ENCODE data around the gene UGGT1. TPM values are rescaled to one million over a fixed set of nuclear protein-coding genes. Genes with fewer than 3 reads are reported as not detected.

The UGGT1 gene
- total RNA-seq, 1 experiment from 2014 or later: 80.3 TPM

- no peaks in the 10 kb centered on the region for H3K9me3 Mint-ChIP-seq (ENCODE audit: unreplicated experiment)
- DNase-seq (ENCODE audit: unreplicated experiment): no peak
- CTCF ChIA-PET: no interaction called here
- no peak overlapping the region for H3K4me3 Mint-ChIP-seq (ENCODE audit: unreplicated experiment)
- H3K27me3 Mint-ChIP-seq (ENCODE audit: insufficient read depth, unreplicated experiment): no peaks in the 10 kb centered on the region
- POLR2A ChIA-PET: interaction anchor here (0.6 to 1.7 kb wide), 2 partner anchors 9 to 12 kb away, joined by 3 to 6 read pairs; no protein-coding TSS in a partner anchor
- H3K27ac Mint-ChIP-seq (ENCODE audit: low read depth, unreplicated experiment): no peak overlapping the region
- H3K4me1 Mint-ChIP-seq (ENCODE audit: insufficient read depth, unreplicated experiment): no peaks in the 10 kb centered on the region
- no TSS peak for BruUV-seq (replicated peaks)
- no peak for TF ChIP-seq CTCF (IDR thresholded peaks at IDR 0.05; ENCODE audit: unreplicated experiment)
- peaks cover 92% of the 10 kb centered on the region for H3K36me3 Mint-ChIP-seq (ENCODE audit: insufficient read depth, unreplicated experiment)
- intact Hi-C loops (cut with micrococcal nuclease): no loop called here
Observed at GRCh38 chr2:128134573-128134972, 43.6 kb downstream of the UGGT1 start.

- Mint-ChIP-seq H3K36me3 (ENCODE audit: insufficient read depth, unreplicated experiment) (peaks cover 88% of the 10 kb centered on the region), H3K4me3 (ENCODE audit: unreplicated experiment) (no peak overlapping the region), H3K4me1 (ENCODE audit: insufficient read depth, unreplicated experiment) (no peaks in the 10 kb centered on the region), H3K9me3 (ENCODE audit: unreplicated experiment) (no peaks in the 10 kb centered on the region), H3K27ac (ENCODE audit: low read depth, unreplicated experiment) (no peak overlapping the region), H3K27me3 (ENCODE audit: insufficient read depth, unreplicated experiment) (no peaks in the 10 kb centered on the region)
- TF ChIP-seq CTCF (IDR thresholded peaks at IDR 0.05; ENCODE audit: unreplicated experiment): no peak
- intact Hi-C loops (cut with micrococcal nuclease): no loop called here
- ChIA-PET CTCF (no interaction called here), POLR2A (interaction anchor here (0.6 kb wide), 1 partner anchor 58 kb away, joined by 3 read pairs; no protein-coding TSS in a partner anchor)
- no peak for DNase-seq (ENCODE audit: unreplicated experiment)
- BruUV-seq (replicated peaks): no TSS peak
Observed at GRCh38 chr2:128137094-128137616, 46.2 kb downstream of the UGGT1 start.

- Mint-ChIP-seq H3K36me3 (ENCODE audit: insufficient read depth, unreplicated experiment) (peaks cover 81% of the 10 kb centered on the region), H3K27ac (ENCODE audit: low read depth, unreplicated experiment) (no peak overlapping the region), H3K4me1 (ENCODE audit: insufficient read depth, unreplicated experiment) (no peaks in the 10 kb centered on the region), H3K27me3 (ENCODE audit: insufficient read depth, unreplicated experiment) (no peaks in the 10 kb centered on the region), H3K4me3 (ENCODE audit: unreplicated experiment) (no peak overlapping the region), H3K9me3 (ENCODE audit: unreplicated experiment) (no peaks in the 10 kb centered on the region)
- no peak for DNase-seq (ENCODE audit: unreplicated experiment)
- ChIA-PET CTCF (no interaction called here), POLR2A (no interaction called here)
- no peak for TF ChIP-seq CTCF (IDR thresholded peaks at IDR 0.05; ENCODE audit: unreplicated experiment)
- BruUV-seq (replicated peaks): no TSS peak
- intact Hi-C loops (cut with micrococcal nuclease): no loop called here
Observed at GRCh38 chr2:128139624-128140023, 48.6 kb downstream of the UGGT1 start.

GRCh38 chr2:128145651-128146050 is 54.7 kb downstream of the UGGT1 start:
- no peak for DNase-seq (ENCODE audit: unreplicated experiment)
- H3K27ac Mint-ChIP-seq (ENCODE audit: low read depth, unreplicated experiment): no peak overlapping the region
- intact Hi-C loops (cut with micrococcal nuclease): no loop called here
- peaks cover 77% of the 10 kb centered on the region for H3K36me3 Mint-ChIP-seq (ENCODE audit: insufficient read depth, unreplicated experiment)
- POLR2A ChIA-PET: interaction anchor here (0.7 kb wide), 1 partner anchor 11 kb away, joined by 3 read pairs; no protein-coding TSS in a partner anchor
- H3K27me3 Mint-ChIP-seq (ENCODE audit: insufficient read depth, unreplicated experiment): no peaks in the 10 kb centered on the region
- H3K4me3 Mint-ChIP-seq (ENCODE audit: unreplicated experiment): no peak overlapping the region
- H3K9me3 Mint-ChIP-seq (ENCODE audit: unreplicated experiment): no peaks in the 10 kb centered on the region
- no peak for TF ChIP-seq CTCF (IDR thresholded peaks at IDR 0.05; ENCODE audit: unreplicated experiment)
- no peaks in the 10 kb centered on the region for H3K4me1 Mint-ChIP-seq (ENCODE audit: insufficient read depth, unreplicated experiment)
- BruUV-seq (replicated peaks): no TSS peak
- CTCF ChIA-PET: no interaction called here
